Measurements from ENCODE around the gene SLC13A5. TPM values are rescaled to one million over a fixed set of nuclear protein-coding genes. Genes with fewer than 3 reads are reported as not detected.

SLC13A5 gene
- total and polyA plus RNA-seq, 4 donors = 88.4 to 399 (median 244) TPM

GRCh38 chr17:6684881-6685767 is 28.0 kb downstream of the SLC13A5 start:
- Histone ChIP-seq H3K27ac (ENCODE audit: low read depth in 1 of 2, low read length in 2 of 2) (peak overlapping the region; percentile 19 to 37), H3K27me3 (ENCODE audit: control insufficient read depth in 4 of 4, insufficient read depth in 4 of 4, low read length in 3 of 4) (no peaks in the 10 kb centered on the region), H3K9me3 (ENCODE audit: control insufficient read depth in 4 of 4, low read length in 3 of 4) (no peaks in the 10 kb centered on the region), H3K9ac (ENCODE audit: low read depth in 1 of 2, low read length in 2 of 2) (no peak overlapping the region), H3K36me3 (ENCODE audit: control insufficient read depth in 4 of 4, insufficient read depth in 3 of 4, low read depth in 1 of 4, low read length in 3 of 4) (peaks cover 1 to 21% (median 8%) of the 10 kb centered on the region in 4 donors), H3K4me1 (ENCODE audit: control insufficient read depth in 4 of 4, insufficient read depth in 4 of 4, low read length in 3 of 4) (peaks cover 4 to 51% (median 39%) of the 10 kb centered on the region in 4 donors), H3K4me3 (ENCODE audit: low read depth in 1 of 3, low read length in 3 of 3) (no peak overlapping the region)
- DNase-seq (ENCODE audit: low spot score) = no peak
- WGBS = 76% methylated on average over 14 of the region's 14 CpGs
- TF ChIP-seq JUND (IDR thresholded peaks at IDR 0.05) (peak in 1 of 2 donors; percentile 3), GABPA (IDR thresholded peaks at IDR 0.05 in 1 of 2, conservative IDR thresholded peaks at IDR 0.05 in 1 of 2) (no peak)

GRCh38 chr17:6684460-6684783 is 28.7 kb downstream of the SLC13A5 start:
- WGBS = 50% methylated on average over 7 of the region's 7 CpGs
- H3K27ac ChIP-seq (ENCODE audit: low read depth in 1 of 2, low read length in 2 of 2) = peak overlapping the region in 1 of 2 donors; percentile 37
- H3K9ac ChIP-seq (ENCODE audit: low read depth in 1 of 2, low read length in 2 of 2) = no peak overlapping the region
- H3K9me3 ChIP-seq (ENCODE audit: control insufficient read depth in 4 of 4, low read length in 3 of 4) = no peaks in the 10 kb centered on the region
- H3K36me3 ChIP-seq (ENCODE audit: control insufficient read depth in 4 of 4, insufficient read depth in 3 of 4, low read depth in 1 of 4, low read length in 3 of 4) = peaks cover 1 to 14% (median 6%) of the 10 kb centered on the region in 4 donors
- TF ChIP-seq CTCF (IDR thresholded peaks at IDR 0.05; ENCODE audit: low read depth, low read length, missing input control) (no peak), RAD21 (IDR thresholded peaks at IDR 0.05) (peak in 1 of 2 donors; percentile 21), EGR1 (IDR thresholded peaks at IDR 0.05; ENCODE audit: low read depth in 2 of 2) (no peak), MAX (IDR thresholded peaks at IDR 0.05) (no peak), SP1 (IDR thresholded peaks at IDR 0.05) (no peak), ZBTB33 (IDR thresholded peaks at IDR 0.05) (no peak), HNF4A (conservative IDR thresholded peaks at IDR 0.05) (peak in 1 of 2 donors; percentile 21), GABPA (IDR thresholded peaks at IDR 0.05 in 1 of 2, conservative IDR thresholded peaks at IDR 0.05 in 1 of 2) (no peak), JUND (IDR thresholded peaks at IDR 0.05) (peak; percentile 23 to 29)
- no peaks in the 10 kb centered on the region for H3K27me3 ChIP-seq (ENCODE audit: control insufficient read depth in 4 of 4, insufficient read depth in 4 of 4, low read length in 3 of 4)
- H3K4me3 ChIP-seq (ENCODE audit: low read depth in 1 of 3, low read length in 3 of 3) = no peak overlapping the region
- DNase-seq (ENCODE audit: low spot score) = no peak
- peaks cover 4 to 51% (median 38%) of the 10 kb centered on the region in 4 donors for H3K4me1 ChIP-seq (ENCODE audit: control insufficient read depth in 4 of 4, insufficient read depth in 4 of 4, low read length in 3 of 4)

GRCh38 chr17:6683730-6684459 is 29.3 kb downstream of the SLC13A5 start:
- Histone ChIP-seq H3K9ac (ENCODE audit: low read depth in 1 of 2, low read length in 2 of 2) (no peak overlapping the region), H3K4me1 (ENCODE audit: control insufficient read depth in 4 of 4, insufficient read depth in 4 of 4, low read length in 3 of 4) (peaks cover 4 to 51% (median 37%) of the 10 kb centered on the region in 4 donors), H3K4me3 (ENCODE audit: low read depth in 1 of 3, low read length in 3 of 3) (no peak overlapping the region), H3K27ac (ENCODE audit: low read depth in 1 of 2, low read length in 2 of 2) (peak overlapping the region in 1 of 2 donors; percentile 4), H3K27me3 (ENCODE audit: control insufficient read depth in 4 of 4, insufficient read depth in 4 of 4, low read length in 3 of 4) (no peaks in the 10 kb centered on the region), H3K9me3 (ENCODE audit: control insufficient read depth in 4 of 4, low read length in 3 of 4) (no peaks in the 10 kb centered on the region), H3K36me3 (ENCODE audit: control insufficient read depth in 4 of 4, insufficient read depth in 3 of 4, low read depth in 1 of 4, low read length in 3 of 4) (peaks cover 1 to 9% (median 5%) of the 10 kb centered on the region in 4 donors)
- WGBS = 54% methylated on average over 3 of the region's 3 CpGs
- no peak for DNase-seq (ENCODE audit: low spot score)
- peak in 1 of 2 donors; percentile 8 for TF ChIP-seq EGR1 (IDR thresholded peaks at IDR 0.05; ENCODE audit: low read depth in 2 of 2)
- TF ChIP-seq RXRA (IDR thresholded peaks at IDR 0.05) = no peak
- TF ChIP-seq GABPA (IDR thresholded peaks at IDR 0.05 in 1 of 2, conservative IDR thresholded peaks at IDR 0.05 in 1 of 2) = no peak
- no peak for TF ChIP-seq YY1 (IDR thresholded peaks at IDR 0.05)
- no peak for TF ChIP-seq REST (IDR thresholded peaks at IDR 0.05)

Data from liver (tissue), 9 donors.